ENCODE data around the gene REEP5.

DNA sequence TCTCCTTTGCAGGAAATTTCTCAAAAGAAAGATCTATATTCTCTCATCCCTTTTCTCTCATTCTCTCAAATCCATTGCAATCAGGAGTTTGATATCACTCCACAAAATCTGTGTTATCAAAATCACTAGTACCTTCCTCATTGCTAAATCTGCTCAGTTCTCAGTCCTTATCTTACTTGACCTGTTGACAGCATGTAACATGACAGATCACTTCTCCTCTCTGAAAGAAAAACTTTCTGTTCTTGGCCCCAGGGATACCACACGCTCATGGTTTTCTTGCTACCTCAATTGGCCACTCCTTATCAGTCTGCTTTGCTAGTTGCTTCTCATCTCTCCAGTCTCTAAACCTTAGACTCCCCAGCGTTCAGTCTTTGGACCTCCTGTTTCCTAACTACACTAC is 38.8 kb downstream of the REEP5 start:
- TF ChIP-seq, protein P1, sequence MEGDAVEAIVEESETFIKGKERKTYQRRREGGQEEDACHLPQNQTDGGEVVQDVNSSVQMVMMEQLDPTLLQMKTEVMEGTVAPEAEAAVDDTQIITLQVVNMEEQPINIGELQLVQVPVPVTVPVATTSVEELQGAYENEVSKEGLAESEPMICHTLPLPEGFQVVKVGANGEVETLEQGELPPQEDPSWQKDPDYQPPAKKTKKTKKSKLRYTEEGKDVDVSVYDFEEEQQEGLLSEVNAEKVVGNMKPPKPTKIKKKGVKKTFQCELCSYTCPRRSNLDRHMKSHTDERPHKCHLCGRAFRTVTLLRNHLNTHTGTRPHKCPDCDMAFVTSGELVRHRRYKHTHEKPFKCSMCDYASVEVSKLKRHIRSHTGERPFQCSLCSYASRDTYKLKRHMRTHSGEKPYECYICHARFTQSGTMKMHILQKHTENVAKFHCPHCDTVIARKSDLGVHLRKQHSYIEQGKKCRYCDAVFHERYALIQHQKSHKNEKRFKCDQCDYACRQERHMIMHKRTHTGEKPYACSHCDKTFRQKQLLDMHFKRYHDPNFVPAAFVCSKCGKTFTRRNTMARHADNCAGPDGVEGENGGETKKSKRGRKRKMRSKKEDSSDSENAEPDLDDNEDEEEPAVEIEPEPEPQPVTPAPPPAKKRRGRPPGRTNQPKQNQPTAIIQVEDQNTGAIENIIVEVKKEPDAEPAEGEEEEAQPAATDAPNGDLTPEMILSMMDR (IDR thresholded peaks at IDR 0.05; ENCODE audit: low read length) = no peak
- TF ChIP-seq EZH2phosphoT487 (IDR thresholded peaks at IDR 0.05; ENCODE audit: low read length) = no peak

All from MM.1S (cell line).